ENCODE measurements around the gene SERP2.

DNA sequence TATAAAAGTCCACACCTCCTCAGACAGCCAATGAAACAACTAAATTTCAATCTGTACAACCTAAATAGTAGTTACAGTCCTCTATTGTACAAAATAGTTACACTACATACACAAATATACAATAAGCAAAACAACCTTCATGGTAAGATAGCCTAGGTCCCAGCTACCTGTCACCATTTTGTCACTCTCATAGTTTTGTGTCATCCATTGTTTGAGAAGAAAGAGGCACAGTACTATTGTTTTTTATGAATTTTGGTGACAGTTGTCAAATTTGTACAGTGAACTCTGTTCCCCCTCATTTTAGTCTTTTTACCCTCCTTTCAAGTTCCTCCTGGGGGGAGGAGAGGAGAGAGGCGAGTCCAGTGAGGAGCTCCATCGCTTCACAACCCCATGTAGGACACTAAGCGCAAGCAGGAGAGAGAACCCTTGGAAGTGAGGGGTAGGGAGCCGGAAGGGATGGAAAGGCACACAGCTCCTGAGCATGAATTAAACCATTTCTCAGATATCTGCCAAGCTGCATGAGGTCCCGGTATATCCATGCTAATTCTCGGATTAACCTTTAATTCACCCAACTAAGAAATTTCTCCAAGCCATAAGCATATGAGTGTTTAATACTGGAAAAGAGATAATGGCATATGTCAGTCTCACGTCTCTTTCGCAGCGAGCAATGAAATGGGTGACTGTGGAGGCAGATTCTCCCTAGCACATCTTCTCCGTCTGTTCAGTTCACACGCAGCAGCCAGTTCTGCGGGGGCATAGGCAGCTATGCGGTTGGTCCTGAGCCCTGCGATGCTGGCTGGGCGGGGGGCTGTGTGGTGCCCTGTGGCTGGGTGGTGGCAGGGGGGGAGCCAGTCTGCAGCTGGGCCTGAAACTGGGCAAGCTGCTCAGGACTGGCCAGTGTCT, 60.5 kb downstream of the SERP2 start:
- TF ChIP-seq POLR2AphosphoS5 (IDR thresholded peaks at IDR 0.05; ENCODE audit: low read depth, low read length) (no peak; the same call in 1 of the 2 replicates), EGR1 (IDR thresholded peaks at IDR 0.05; ENCODE audit: low read depth) (no peak), CBX3 (IDR thresholded peaks at IDR 0.05; ENCODE audit: low read depth) (no peak)
- TF ChIP-seq, protein P1, sequence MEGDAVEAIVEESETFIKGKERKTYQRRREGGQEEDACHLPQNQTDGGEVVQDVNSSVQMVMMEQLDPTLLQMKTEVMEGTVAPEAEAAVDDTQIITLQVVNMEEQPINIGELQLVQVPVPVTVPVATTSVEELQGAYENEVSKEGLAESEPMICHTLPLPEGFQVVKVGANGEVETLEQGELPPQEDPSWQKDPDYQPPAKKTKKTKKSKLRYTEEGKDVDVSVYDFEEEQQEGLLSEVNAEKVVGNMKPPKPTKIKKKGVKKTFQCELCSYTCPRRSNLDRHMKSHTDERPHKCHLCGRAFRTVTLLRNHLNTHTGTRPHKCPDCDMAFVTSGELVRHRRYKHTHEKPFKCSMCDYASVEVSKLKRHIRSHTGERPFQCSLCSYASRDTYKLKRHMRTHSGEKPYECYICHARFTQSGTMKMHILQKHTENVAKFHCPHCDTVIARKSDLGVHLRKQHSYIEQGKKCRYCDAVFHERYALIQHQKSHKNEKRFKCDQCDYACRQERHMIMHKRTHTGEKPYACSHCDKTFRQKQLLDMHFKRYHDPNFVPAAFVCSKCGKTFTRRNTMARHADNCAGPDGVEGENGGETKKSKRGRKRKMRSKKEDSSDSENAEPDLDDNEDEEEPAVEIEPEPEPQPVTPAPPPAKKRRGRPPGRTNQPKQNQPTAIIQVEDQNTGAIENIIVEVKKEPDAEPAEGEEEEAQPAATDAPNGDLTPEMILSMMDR (IDR thresholded peaks at IDR 0.05 in 2 of 3, conservative IDR thresholded peaks at IDR 0.05 in 1 of 3; ENCODE audit: borderline replicate concordance in 1 of 3, insufficient read depth in 1 of 3, low read depth in 2 of 3, low read length in 2 of 3): no peak

Measured in HCT116 (cell line).